GM19239 (cell line): Measurements from ENCODE around the gene G0S2.

Experiments
- DNase-seq: peaks from one replicate; pipeline ENCODE4 v3.0.0; 2011; ENCODE audit warnings: low spot score; ENCODE audit not compliant: insufficient read length
- FAIRE-seq: peaks from 2 replicates; lab custom pipeline; 2011; peaks lifted over from hg19 to GRCh38; lab: Jason Lieb, UNC

Gene G0S2

DNA sequence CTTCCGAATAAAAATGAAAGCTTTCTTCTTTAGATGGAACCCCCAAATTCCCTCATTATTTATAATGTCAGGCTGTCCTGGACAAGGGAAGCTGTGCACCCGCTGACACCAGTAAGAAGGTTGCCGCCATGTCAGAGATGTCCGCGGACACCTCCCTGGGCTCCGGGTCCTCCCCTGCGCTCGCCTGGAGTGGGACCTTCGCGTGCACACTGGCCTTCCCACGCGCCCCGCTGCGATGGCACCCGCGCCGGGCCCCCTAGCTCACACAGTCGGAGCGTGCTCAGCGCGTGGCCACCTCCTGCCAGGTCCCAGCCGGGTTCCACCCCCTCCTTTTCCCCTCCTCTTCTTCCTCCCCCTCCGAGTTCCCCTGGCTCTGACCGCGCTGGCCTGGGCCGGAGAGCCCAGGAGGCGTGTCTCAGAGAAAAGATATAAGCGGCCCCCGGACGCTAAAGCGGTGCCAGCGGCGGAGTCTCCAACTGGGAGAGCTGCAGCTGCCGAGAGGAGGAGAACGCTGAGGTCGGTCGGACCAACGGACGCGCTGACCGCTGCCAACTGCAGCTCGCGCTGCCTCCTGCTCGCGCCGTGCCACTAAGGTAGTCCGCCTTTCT lies at the start of gene G0S2:
G0S2 (plus strand) TSS at position 456 of the 608 bp plus-strand sequence. CDS start 273 bp downstream, outside the sequence.
- DNase-seq (no peak), FAIRE-seq (no peak)

- DNase-seq: no peak
- no peak for FAIRE-seq
These were observed 49.4 kb upstream of the G0S2 start for GRCh38 chr1:209625791-209626285.

DNA sequence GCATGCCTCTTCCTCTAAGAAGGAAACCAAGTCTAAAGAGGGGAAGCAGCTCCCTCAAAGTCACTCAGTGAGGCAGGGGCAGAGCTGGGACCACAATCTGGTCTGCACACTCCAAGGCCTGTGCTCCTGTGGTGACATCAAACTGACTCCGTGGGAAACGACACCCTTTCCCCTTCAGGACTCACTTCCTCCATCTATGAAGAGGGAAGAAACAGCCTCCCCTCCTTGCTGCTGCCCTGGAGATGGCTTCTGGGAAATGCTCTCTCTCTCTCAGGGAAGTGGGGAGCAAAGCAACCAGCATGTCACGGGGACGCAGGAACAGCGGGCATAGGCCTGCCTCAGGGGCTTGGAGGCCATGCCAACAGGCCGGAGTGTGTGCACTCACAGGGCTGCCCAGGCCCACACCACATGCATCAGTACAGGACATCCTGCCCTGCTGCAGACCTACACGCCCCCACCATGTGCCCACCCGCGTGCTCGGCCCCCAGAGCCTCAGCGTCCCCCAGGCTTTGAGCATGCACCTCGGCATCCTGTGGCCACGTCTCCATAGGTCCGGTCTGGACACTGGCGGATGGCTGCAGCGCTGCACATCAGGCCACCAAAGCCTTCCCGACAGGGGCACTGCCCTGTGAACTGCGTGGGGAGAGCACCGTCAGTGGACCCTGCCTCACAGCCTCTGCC lies 48.7 kb upstream of the G0S2 start:
- FAIRE-seq: no peak

DNA sequence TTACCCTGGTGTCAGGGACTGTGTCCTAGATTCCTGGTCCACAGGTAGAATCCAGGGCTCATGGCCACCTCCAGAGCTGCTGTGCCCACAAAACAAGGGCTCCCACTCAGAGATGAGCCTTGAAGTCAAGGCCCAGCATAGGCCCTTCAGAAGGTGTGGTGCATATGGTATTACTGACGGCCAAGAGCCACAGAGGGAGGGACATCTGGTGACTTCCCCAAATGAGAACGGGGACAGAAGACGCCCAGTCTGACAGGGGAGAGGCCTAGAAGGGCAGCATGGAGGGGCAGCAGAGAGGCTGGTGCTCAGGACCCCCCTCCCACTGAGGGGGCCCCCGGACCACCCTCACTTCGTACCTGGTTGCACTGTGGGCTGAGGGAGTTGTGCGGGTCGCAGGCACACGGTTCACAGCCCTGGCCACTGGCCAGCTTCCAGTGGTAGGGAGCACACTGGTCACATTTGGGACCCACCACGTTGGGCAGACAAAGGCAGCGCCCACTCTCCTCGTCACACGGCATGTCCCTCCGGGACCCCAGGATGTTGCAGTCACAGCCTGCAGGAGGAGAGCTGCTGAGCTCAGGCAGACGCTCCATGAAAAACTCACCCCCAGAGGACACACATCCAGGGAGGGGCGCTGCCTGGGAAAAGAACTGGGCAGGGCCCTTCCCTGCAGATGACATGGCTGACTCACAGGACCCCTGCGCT lies 48.0 kb upstream of the G0S2 start:
- FAIRE-seq (no peak), DNase-seq (no peak)

More for the DNA sequence above, 48.7 kb upstream of the G0S2 start:
- DNase-seq: no peak

DNA sequence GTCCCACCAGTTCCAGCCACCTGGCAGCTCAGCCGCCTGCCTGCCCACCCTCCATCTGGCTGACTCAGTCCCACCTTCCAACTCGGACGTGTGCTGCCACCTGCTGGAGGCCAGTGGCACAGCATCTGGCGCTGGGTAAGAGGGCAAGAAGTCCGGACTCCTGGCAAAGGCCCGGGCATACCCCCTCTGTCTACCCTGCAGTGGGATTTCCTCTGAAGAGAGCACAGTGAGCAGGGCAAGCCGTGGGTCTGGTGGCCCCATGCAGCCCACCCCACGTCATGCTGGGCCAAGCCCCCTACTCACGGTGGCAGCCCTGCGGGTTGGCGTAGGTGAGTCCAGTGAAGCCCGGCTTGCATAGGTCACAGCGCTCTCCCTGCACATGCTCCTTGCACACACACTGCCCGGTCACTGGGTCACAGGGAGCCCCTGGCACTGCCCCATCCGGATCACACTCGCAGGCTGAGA lies 47.4 kb upstream of the G0S2 start:
- DNase-seq (peak; percentile 81), FAIRE-seq (peak; percentile 82)

DNA sequence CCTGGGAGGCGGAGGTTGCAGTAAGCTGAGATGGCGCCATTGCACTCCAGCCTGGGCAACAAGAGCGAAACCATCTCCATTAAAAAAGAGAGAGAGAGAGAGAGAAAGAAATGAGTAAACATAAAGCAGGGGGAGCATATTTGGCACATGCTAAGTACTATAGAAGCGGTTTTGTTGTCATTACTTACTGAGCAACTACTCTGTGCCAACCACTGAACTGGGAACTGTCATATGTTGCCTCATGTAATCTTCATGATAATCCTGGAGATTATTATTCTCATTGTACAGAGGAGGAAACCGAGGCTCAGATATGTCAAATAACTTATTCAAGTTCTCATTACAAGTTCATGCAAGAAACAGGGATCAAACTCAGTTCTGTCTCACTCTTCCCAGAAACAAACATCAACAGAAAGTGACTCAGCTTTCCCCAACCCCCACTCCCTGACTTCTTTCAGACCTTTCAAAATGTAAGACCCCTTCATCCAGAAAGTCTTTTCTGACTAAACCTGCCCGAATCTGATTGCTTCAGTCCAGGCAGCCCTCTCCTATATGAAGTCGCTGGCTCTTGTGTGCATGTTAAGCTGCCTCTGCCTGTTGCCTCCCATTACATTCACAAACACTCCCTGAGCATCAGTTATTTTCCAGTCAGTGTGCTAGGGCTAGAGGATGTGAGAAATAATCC lies 46.5 kb upstream of the G0S2 start:
- FAIRE-seq (no peak), DNase-seq (no peak)

- DNase-seq: no peak
- no peak for FAIRE-seq
These were observed 45.4 kb upstream of the G0S2 start for GRCh38 chr1:209629621-209630382.

DNA sequence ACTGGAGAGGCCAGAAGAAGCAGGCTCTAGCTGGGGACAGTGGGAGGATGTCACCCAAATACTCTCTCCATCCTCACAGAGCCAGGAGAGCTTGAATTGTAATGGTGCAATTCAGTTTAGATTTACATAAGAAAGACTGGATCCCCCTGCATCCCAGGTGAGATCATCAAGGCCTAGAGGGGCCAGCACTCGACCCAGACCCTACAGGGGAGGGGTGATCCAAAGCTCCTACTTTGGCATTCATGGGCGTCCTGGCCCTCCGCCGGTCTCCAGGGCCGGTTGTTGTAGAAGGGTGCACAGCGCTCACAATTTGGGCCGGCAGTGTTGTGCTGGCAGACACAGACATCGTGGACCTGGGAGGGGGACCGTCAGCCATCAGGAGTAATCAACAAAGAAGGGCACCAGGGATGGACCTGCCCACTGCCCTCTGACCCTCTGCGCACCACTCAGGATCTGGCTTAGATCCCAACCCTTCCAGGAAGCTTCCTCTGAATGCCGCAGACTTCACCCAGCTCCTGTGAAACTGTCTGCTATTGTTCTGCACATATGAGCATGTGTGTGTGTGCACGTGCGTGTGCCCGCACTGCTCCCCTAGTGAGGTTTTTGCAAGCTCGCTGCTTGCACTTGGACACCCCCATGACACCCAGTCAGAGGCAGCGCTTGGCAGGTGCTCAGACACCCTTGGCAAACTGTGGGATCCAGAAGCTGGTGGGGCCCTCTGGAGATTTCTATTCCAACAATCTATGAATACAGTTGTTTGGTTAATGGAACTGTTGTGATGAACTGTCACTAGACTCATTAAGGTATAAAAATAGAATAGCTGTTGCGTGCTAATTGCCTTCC lies 44.6 kb upstream of the G0S2 start:
- FAIRE-seq (no peak), DNase-seq (no peak)

GRCh38 chr1:209633335-209633997 lies 41.7 kb upstream of the G0S2 start:
- peak; percentile 64 for FAIRE-seq
- DNase-seq: no peak

DNA sequence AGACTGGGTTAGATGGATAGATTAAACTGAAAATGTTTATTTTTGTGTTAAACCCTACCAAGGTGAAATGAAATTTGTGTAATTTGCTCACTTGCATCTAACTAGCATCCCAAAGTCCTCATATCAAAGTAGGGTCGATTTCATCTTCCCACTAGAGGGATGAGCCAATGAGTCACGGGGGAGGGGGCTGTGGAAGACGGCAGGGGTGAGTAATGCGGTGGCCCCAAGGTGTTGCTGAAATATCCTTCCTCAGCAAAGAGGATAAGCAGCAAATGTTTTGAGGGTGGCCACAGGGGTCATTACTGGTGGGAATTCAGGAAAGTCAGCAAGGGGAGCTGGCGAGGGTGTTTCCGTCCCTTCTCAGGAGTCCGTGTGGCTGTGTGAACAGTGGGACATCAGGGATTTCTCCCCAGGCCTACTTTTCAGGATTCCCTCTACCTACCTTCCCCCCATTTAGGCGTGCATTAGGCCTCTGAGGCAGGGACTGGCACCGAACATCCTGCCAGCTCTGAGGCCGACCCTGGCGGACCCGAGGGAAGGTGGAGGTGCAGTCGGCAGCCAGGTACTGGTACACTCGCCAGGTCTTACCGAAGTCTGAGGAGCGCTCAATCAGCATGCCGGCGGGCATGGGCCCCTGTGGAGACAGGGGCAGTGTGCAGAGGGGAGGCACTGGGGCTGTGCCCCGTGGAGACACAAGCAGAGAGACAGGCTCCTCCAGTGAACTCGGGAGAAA lies 41.0 kb upstream of the G0S2 start:
- FAIRE-seq (no peak), DNase-seq (no peak)

GRCh38 chr1:209635850-209636249 lies 39.4 kb upstream of the G0S2 start:
- FAIRE-seq: no peak

GRCh38 chr1:209641832-209642172 lies 33.4 kb upstream of the G0S2 start:
- FAIRE-seq: no peak

More at GRCh38 chr1:209635850-209636249, 39.4 kb upstream of the G0S2 start:
- DNase-seq: no peak

GRCh38 chr1:209642816-209643215 lies 32.4 kb upstream of the G0S2 start:
- FAIRE-seq: no peak
- DNase-seq: no peak

More at GRCh38 chr1:209641832-209642172, 33.4 kb upstream of the G0S2 start:
- no peak for DNase-seq

- no peak for FAIRE-seq
These were observed 31.8 kb upstream of the G0S2 start for GRCh38 chr1:209643285-209644020.

GRCh38 chr1:209645574-209646452 lies 29.4 kb upstream of the G0S2 start:
- DNase-seq (no peak), FAIRE-seq (no peak)

More at GRCh38 chr1:209643285-209644020, 31.8 kb upstream of the G0S2 start:
- DNase-seq: no peak

DNA sequence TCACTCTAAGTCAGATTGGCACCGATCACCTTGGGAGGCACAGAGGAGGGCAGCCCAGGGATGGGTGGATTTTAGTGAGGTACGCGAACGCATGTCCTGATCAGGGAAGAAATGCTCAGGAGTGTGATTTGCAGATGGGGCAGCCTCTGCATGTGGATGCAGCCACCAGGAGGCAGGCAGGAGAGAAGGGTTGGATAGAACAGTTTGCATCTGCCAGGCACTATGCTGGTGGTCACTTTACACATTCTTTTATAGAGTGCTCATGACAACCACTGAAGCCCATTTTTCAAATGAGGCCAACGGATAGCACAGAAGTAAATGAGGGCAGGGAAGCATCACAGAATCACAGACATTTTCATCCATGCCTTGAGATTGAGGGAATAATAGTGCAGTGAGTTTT lies 28.7 kb upstream of the G0S2 start:
- DNase-seq (no peak), FAIRE-seq (no peak)
